ENCODE data around the gene ADH7.
"Not testable (repeated sequence)": the region's sequence is repeated elsewhere in the genome, so short reads cannot be mapped to it uniquely, and the experiment has no call there.

Gene ADH7

DNA sequence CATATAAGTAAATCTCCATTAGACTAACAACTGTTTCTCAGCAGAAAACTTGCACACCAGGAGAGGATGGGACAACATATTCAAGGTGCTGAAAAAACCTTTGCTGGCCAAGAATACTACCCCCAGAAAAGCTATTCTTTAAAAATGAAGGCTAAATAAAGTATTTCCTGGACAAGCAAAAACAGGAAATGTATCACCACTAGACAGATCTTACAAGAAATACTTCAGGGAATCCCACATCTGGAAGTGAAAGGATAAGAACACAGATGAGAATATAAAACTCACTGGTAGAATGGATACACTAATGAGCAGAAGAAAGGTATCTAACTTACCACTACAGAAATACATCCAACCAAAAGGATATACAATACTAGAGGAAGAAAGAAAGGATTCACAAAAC, 55.6 kb downstream of the ADH7 start:
- no peak for DNase-seq (ENCODE audit: low spot score)

DNA sequence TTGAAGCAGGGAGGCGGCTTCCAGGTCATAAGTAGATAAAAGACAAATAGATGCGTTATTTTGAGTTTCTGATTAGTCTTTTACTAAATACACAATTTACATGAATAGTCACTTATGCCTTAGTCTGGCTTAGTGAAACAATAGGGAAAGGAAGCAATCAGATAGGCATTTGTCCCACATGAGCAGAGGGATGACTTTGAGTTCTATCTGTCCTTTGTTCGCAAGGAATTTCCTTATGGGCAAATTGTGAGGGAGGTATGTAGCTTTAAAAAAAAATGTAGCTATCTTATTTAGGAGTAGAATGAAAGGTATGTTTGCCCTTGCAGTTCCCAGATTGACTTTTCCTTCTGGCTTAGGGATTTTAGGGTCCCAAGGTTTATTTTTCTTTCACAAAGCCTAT, 56.3 kb downstream of the ADH7 start:
- DNase-seq (ENCODE audit: low spot score) = no peak

DNA sequence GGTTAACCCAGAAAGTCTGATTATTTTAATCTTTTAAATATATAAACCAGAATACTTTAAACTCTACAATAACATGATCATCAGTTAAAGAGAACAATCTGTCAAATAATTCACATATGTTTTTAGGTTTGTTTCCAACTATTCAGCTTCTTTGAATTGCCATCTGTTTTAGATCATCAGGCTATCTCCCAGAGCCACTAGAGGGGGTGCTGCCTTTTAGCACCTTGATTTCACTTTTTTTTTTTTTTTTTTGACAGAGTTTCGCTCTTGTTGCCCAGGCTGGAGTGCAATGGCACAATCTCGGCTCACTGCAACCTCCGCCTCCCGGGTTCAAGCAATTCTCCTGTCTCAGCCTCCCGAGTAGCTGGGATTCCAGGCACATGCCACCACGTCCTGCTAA, 57.8 kb downstream of the ADH7 start:
- not testable (repeated sequence) for DNase-seq (ENCODE audit: low spot score)

- not testable (repeated sequence) for DNase-seq (ENCODE audit: low spot score)
Observed at GRCh38 chr4:99372464-99372863, 62.7 kb downstream of the ADH7 start.

DNA sequence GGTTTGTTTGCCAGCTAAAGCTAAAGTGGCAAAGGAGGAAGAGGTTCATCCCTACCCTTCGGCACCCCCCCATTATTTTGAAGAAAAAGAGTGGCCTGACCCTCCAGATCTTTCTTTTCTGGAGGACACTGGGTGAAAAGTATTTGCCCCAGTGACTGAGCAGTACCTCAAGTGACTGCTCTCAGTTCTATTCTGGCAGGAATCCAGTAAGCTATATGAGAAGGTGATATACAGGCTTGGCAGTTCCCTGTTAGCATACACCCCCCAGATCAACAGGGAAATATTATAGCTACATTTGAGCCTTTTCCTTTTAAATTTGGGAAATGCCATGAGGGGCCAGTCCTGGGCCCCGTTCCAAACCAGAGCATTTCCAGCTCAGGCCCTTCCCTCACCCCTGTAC, 67.3 kb downstream of the ADH7 start:
- not testable (repeated sequence) for DNase-seq (ENCODE audit: low spot score)

DNA sequence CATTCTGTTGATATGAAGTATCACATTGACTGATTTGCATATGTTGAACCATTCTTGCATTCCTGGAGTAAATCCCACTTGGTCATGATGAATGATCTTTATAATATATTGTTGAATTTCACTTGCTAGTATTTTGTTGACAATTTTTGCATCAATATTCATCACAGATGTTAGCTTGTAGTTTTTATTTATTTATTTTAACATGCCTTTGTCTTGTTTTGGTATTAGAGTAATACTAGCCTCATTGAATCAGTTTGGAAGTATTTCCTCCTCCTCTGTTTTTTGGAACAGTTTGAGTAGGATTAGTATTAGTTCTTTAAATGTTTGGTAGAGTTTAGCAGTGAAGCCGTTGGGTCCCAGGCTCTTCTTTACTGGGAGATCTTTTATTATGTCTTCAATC, 68.7 kb downstream of the ADH7 start:
- DNase-seq (ENCODE audit: low spot score) = no peak

DNA sequence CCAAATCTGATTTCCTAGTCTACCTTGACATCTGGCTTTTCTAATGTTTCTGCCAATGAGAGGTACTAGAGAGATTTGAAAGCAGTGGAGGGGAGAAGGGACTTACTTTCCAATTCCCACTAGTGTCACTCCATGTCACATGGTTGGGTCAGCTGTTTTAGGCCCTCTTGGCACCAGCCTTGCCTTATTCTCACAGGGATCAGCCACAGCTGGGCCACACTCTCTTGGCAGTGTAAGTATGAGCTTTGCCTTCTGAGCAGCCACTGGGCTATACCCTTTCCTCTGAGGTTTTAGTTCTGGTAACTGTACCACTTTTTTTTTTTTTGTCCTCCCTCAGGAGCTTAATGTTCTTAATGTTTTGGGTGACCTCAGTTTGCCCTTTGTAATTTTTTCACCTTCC, 72.4 kb downstream of the ADH7 start:
- no peak for DNase-seq (ENCODE audit: low spot score)
